Right lobe of liver (tissue), 4 donors: ENCODE measurements around the gene KAZN.

Experiments used
- POLR2A ChIP-seq: fragments of 450-650 bp; IDR thresholded peaks from one replicate; pipeline ENCODE4 v1.6.1; 2017; ENCODE audit warnings: antibody characterized with exemption, mild to moderate bottlenecking
- TF ChIP-seq, protein P1 (sequence below), 4 donors: fragments of 200-600 bp in 3 of 4; fragments of 450-650 bp in 1 of 4; IDR thresholded peaks; one replicate each; pipeline versions ENCODE4 v1.5.1 to v1.8.0; 2016 to 2022; ENCODE audit warnings: antibody characterized with exemption in 4 of 4, mild to moderate bottlenecking in 2 of 4
- donor health status: DM: no; HTN: no; CAD: no.
- donor health status: DM: no; HTN: no; CAD: no.
- donor health status: DM: no; HTN: yes; CAD: no.

- TF ChIP-seq, protein P1, sequence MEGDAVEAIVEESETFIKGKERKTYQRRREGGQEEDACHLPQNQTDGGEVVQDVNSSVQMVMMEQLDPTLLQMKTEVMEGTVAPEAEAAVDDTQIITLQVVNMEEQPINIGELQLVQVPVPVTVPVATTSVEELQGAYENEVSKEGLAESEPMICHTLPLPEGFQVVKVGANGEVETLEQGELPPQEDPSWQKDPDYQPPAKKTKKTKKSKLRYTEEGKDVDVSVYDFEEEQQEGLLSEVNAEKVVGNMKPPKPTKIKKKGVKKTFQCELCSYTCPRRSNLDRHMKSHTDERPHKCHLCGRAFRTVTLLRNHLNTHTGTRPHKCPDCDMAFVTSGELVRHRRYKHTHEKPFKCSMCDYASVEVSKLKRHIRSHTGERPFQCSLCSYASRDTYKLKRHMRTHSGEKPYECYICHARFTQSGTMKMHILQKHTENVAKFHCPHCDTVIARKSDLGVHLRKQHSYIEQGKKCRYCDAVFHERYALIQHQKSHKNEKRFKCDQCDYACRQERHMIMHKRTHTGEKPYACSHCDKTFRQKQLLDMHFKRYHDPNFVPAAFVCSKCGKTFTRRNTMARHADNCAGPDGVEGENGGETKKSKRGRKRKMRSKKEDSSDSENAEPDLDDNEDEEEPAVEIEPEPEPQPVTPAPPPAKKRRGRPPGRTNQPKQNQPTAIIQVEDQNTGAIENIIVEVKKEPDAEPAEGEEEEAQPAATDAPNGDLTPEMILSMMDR (IDR thresholded peaks at IDR 0.05), result no peak
- TF ChIP-seq POLR2A, result no peak
Observed at GRCh38 chr1:14844923-14845617, 246.6 kb downstream of the KAZN start.
